ENCODE results near the gene HOXA4. TPM values are rescaled to one million over a fixed set of nuclear protein-coding genes. Genes with fewer than 3 reads are reported as not detected.

HOXA4 gene
- total and polyA plus RNA-seq, 7 donors: 1.8 to 4.8 (median 2.9) TPM; not detected in 1

DNA sequence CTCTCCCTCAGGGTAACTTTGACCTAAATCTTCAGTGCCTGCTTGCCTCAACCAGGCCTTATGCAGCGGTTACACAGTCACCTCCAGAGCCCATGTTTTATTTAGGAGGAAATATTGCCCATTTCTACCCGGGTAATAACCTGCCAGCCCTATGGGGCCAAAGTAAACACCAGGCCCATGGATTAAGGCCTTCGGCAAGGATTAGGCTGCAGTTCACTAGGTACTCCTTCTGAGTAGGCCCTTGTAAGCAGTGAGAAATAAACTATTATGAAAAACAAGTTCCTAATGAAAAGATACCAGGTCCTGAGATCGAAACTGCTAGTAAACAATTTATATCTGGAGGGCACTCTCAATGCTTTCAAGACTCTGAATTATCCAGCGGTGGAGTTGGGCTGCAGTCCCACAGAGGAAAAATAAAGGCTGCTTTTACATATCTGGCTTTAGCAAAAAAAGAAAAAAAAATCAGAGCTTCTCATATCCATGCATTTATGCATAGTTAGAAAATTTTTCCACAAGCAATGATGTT lies 47.3 kb upstream of the HOXA4 start:
- intact Hi-C loops (cut with DNase I): no loop called here
- Histone ChIP-seq H3K27ac (peak overlapping the region in 3 of 4 donors; percentile 97 to 98 (median 98)), H3K9me3 (no peaks in the 10 kb centered on the region), H3K27me3 (peaks cover 0 to 3% (median 0%) of the 10 kb centered on the region in 3 donors), H3K4me1 (peaks cover 0 to 61% (median 45%) of the 10 kb centered on the region in 4 donors), H3K36me3 (no peaks in the 10 kb centered on the region), H3K4me3 (peak overlapping the region; percentile 48 to 85 (median 82))
- no peak for DNase-seq
- WGBS, 2 donors: 9 to 50% methylated on average over 5 of the region's 5 CpGs
- TF ChIP-seq POLR2AphosphoS5 (IDR thresholded peaks at IDR 0.05) (no peak), POLR2A (IDR thresholded peaks at IDR 0.05) (no peak)

DNA sequence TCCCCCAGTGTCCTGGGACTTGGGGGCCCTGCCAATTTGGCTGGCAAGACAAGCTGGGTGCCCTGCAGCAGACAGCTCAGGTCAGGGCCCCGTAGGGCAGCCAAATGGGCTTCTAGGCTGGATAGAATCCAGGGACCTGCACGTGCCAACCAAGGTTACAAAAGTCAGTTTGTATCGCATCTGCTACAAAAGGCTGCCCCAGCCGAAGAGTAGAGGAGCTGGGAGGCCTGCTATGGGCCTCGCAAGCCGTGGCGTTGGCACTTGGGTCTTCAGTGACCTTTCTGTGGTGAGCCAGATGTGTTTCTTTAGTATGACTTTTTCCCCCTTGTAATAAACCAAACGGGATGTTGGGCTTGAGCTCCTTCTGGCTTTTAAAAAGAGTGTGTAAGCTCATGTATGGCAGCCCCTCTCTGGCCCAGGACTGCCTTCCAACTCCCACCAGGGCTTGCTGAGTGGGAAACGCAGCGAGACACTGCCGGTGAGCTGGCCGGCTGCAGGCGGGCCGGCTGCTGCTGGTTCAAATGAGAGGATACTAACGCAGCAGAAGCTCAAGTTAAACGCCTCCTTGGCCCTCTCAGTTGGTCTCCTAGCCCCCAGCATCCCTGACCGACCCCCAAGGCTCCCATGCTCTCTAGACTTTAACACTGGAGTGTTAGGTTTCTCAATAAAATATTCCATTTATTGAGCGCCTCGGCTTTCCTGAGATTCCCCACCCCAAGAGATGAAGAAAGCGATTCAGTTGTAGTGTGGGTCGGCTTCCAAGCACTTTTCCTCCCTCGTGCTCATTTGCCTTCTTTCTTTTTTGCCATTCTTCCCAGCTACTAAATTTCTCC lies 46.6 kb upstream of the HOXA4 start:
- DNase-seq: peak; percentile 70
- intact Hi-C loops (cut with DNase I): no loop called here

DNA sequence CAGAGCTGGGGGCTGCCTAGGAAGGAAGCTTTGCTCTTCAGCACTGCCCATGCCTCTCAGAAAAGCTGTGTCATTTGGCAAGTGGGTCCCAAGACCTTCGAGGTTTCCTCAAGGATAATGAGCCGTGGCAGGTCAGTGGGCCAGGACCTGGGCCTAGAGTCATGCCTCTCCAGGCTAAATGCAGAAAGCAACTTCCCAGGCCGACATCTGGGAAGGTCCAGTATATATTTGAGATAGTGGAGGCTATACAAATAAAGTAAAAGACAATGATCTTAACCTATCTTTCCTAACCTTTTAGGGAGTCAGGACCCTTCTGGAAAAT lies 45.9 kb upstream of the HOXA4 start:
- H3K4me1 ChIP-seq: peaks cover 0 to 47% (median 31%) of the 10 kb centered on the region in 4 donors
- peak overlapping the region in 3 of 4 donors; percentile 97 to 98 (median 98) for H3K27ac ChIP-seq
- intact Hi-C loops (cut with DNase I): no loop called here
- H3K27me3 ChIP-seq: no peaks in the 10 kb centered on the region
- H3K4me3 ChIP-seq: peak overlapping the region; percentile 48 to 85 (median 82)
- WGBS, 2 donors: 8 to 47% methylated on average over 3 of the region's 3 CpGs
- H3K9me3 ChIP-seq: no peaks in the 10 kb centered on the region
- no peak for TF ChIP-seq POLR2AphosphoS5 (IDR thresholded peaks at IDR 0.05)
- TF ChIP-seq EP300 (IDR thresholded peaks at IDR 0.05): no peak
- TF ChIP-seq, protein P1, sequence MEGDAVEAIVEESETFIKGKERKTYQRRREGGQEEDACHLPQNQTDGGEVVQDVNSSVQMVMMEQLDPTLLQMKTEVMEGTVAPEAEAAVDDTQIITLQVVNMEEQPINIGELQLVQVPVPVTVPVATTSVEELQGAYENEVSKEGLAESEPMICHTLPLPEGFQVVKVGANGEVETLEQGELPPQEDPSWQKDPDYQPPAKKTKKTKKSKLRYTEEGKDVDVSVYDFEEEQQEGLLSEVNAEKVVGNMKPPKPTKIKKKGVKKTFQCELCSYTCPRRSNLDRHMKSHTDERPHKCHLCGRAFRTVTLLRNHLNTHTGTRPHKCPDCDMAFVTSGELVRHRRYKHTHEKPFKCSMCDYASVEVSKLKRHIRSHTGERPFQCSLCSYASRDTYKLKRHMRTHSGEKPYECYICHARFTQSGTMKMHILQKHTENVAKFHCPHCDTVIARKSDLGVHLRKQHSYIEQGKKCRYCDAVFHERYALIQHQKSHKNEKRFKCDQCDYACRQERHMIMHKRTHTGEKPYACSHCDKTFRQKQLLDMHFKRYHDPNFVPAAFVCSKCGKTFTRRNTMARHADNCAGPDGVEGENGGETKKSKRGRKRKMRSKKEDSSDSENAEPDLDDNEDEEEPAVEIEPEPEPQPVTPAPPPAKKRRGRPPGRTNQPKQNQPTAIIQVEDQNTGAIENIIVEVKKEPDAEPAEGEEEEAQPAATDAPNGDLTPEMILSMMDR (IDR thresholded peaks at IDR 0.05): no peak
- TF ChIP-seq POLR2A (IDR thresholded peaks at IDR 0.05): no peak
- H3K36me3 ChIP-seq: no peaks in the 10 kb centered on the region
- no peak for DNase-seq

More for the DNA sequence above, 46.6 kb upstream of the HOXA4 start:
- Histone ChIP-seq H3K4me1 (peaks cover 0 to 54% (median 38%) of the 10 kb centered on the region in 4 donors), H3K27ac (peak overlapping the region in 3 of 4 donors; percentile 97 to 98 (median 98)), H3K9me3 (no peaks in the 10 kb centered on the region), H3K36me3 (no peaks in the 10 kb centered on the region), H3K4me3 (peak overlapping the region; percentile 48 to 85 (median 82)), H3K27me3 (no peaks in the 10 kb centered on the region)
- 10 to 55% methylated on average over 22 of the region's 22 CpGs for WGBS, 2 donors
- TF ChIP-seq, protein P1 (IDR thresholded peaks at IDR 0.05): no peak
- TF ChIP-seq POLR2AphosphoS5 (IDR thresholded peaks at IDR 0.05) (peak in 2 of 4 donors; percentile 10 to 15), EP300 (IDR thresholded peaks at IDR 0.05) (no peak), POLR2A (IDR thresholded peaks at IDR 0.05) (peak in 1 of 2 donors; percentile 7)

DNA sequence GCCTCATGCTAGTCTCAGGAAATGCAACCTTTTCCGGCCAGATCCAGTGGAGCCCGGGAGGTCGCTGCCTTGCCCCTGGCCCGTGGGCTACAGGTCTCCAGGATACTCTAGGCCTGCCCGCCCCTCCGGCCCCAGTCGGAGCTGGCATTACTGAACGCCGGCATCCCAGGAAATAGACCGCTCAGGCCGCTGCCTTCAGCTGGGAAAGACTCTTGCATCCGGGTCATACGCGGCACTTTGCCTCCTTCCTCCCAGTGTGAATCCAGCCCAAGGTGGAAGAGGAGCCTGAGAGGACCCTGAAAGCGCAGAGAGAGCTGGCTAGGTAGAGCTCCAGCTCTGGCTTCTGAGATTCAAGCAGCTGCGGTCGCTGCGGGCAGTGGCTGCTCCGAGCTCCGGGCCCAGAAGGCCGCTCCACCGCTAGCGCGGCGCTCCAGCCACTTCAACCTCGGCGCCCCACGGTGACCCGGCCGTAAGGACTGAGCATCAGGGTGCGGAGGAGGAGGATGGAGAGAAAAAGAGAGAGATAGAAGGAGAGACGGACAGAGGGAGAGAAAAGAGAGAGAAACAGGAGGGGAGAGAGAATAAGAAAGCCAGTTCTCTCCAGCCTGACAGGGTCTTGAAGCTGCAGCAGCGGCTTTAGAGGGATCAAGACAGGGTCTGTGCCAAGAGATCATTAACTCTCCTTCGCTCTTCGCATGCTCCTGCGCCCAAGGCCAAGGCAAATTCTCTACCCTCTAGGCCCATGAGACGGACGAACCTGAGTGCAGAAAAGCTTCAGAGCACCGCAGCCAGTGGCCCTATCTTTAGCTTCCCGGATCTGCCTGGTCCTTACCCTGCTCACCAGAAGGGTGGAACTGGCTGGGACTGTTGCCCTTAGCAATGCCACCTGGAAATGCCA lies 45.3 kb upstream of the HOXA4 start:
- Histone ChIP-seq H3K36me3 (no peaks in the 10 kb centered on the region), H3K9me3 (no peaks in the 10 kb centered on the region), H3K4me1 (peaks cover 0 to 41% (median 26%) of the 10 kb centered on the region in 4 donors), H3K27me3 (no peaks in the 10 kb centered on the region), H3K4me3 (peak overlapping the region; percentile 48 to 85 (median 82)), H3K27ac (peak overlapping the region in 3 of 4 donors; percentile 97 to 98 (median 98))
- intact Hi-C loops (cut with DNase I): no loop called here
- DNase-seq: peak; percentile 78
- WGBS, 2 donors: 11 to 53% methylated on average over 40 of the region's 40 CpGs
- TF ChIP-seq, protein P1 (IDR thresholded peaks at IDR 0.05): no peak
- TF ChIP-seq POLR2AphosphoS5 (IDR thresholded peaks at IDR 0.05): no peak
